GM10266 (cell line): ENCODE measurements around the gene FPGT.

Experiments used
- DNase-seq: peaks from one replicate; pipeline ENCODE4 v3.0.0; 2012; ENCODE audit errors: extremely low spot score
- TF ChIP-seq, protein P1 (sequence below): IDR thresholded peaks from 2 replicates; pipeline ENCODE4 v1.5.1; 2012; ENCODE audit warnings: mild to moderate bottlenecking, low read depth; ENCODE audit not compliant: control insufficient read depth, insufficient read depth; ENCODE audit errors: missing control alignments

FPGT gene

GRCh38 chr1:74195339-74195738, 2.7 kb upstream of the FPGT start:
- DNase-seq = no peak
- TF ChIP-seq, protein P1, sequence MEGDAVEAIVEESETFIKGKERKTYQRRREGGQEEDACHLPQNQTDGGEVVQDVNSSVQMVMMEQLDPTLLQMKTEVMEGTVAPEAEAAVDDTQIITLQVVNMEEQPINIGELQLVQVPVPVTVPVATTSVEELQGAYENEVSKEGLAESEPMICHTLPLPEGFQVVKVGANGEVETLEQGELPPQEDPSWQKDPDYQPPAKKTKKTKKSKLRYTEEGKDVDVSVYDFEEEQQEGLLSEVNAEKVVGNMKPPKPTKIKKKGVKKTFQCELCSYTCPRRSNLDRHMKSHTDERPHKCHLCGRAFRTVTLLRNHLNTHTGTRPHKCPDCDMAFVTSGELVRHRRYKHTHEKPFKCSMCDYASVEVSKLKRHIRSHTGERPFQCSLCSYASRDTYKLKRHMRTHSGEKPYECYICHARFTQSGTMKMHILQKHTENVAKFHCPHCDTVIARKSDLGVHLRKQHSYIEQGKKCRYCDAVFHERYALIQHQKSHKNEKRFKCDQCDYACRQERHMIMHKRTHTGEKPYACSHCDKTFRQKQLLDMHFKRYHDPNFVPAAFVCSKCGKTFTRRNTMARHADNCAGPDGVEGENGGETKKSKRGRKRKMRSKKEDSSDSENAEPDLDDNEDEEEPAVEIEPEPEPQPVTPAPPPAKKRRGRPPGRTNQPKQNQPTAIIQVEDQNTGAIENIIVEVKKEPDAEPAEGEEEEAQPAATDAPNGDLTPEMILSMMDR = no peak

DNA sequence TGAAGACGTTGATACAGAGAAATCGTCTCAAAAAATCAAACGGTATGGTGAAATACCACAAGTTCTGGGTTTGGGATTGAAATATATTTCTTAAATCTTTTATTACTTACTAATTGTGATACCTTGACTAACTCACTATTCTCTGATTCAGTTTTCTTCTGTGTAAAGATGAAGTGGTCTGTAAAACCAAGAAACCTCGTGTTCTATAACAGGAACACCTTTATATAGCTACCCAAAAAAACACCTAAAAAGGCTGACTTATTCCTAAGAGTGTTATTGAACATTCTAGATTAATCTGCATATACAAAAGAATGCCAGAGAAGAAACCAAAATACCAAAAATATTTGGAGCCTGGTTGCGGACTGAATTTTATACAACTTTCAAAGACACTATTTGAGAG, 787 bp upstream of the FPGT start:
- DNase-seq = peak; percentile 4
- TF ChIP-seq, protein P1 = no peak

DNA sequence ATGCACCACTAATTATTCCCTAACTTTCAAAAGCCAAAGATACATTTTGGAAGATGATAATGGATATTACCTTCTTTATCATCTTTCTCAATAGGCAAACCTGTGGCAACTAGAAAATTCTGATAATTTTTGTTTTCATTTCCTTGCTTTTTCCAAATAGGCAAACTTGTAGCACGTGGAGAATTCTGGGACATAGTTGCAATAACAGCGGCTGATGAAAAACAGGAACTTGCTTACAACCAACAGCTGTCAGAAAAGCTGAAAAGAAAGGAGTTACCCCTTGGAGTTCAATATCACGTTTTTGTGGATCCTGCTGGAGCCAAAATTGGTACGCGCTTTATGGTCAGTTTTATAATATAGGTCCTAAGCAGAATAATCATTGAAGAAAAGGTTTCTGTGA, 1.5 kb downstream of the FPGT start:
- TF ChIP-seq, protein P1 = no peak
- DNase-seq = no peak

DNA sequence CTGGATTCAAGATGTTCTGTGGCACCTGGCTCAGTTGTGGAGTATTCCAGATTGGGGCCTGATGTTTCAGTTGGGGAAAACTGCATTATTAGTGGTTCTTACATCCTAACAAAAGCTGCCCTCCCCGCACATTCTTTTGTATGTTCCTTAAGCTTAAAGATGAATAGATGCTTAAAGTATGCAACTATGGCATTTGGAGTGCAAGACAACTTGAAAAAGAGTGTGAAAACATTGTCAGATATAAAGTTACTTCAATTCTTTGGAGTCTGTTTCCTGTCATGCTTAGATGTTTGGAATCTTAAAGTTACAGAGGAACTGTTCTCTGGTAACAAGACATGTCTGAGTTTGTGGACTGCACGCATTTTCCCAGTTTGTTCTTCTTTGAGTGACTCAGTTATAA, 7.2 kb downstream of the FPGT start:
- no peak for DNase-seq
- TF ChIP-seq, protein P1 = no peak

DNA sequence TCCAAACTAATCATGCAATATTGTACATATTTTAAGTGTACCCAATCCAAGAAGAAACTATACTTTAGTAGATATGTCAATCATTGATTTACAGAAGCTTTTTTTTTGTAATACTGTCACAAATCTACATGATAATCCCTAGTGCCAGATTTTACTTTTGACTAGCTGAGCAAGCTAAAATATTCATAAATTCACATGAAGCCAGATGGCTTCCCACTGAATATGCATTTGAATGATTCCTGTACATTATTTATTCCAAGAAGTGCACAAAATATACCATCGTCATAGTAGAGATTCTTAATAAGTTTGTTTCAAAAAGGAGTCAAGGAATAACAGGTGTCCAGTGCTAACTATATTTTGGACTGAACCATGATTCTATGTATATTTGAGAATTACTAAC, 17.2 kb downstream of the FPGT start:
- no peak for DNase-seq
- TF ChIP-seq, protein P1 = no peak

- TF ChIP-seq, protein P1 = no peak
- DNase-seq = no peak
Observed at GRCh38 chr1:74222701-74223100, 24.7 kb downstream of the FPGT start.

- DNase-seq = no peak
- TF ChIP-seq, protein P1 = no peak
Observed at GRCh38 chr1:74223453-74223852, 25.4 kb downstream of the FPGT start.
